PC-9 (cell line): ENCODE results near the gene PEA15. TPM values are rescaled to one million over a fixed set of nuclear protein-coding genes. Genes with fewer than 3 reads are reported as not detected.

Experiments used
- BruUV-seq: library from RNA; stranded (reverse); fragments of 400-500 nt; replicated peaks from 2 replicates; lab custom pipeline; 2021; lab: Mats Ljungman, UMichigan
- CTCF ChIA-PET: fragments of 300-600 bp; sonication (Branson Sonifier 250); formaldehyde crosslinking; loops from one replicate; lab custom pipeline; 2022; ENCODE audit warnings: antibody characterized with exemption; lab: Charles Lee
- POLR2A ChIA-PET: fragments of 300-600 bp; sonication (Branson Sonifier 250); formaldehyde crosslinking; loops from one replicate; lab custom pipeline; 2022; ENCODE audit warnings: antibody characterized with exemption; ENCODE audit not compliant: unreplicated experiment; lab: Charles Lee
- DNase-seq, 2 experiments: peaks; one replicate each; pipeline versions ENCODE4 v3.0.0 to v3.0.0-alpha.2; 2015 to 2022; ENCODE audit warnings: mixed read lengths in 1 of 2
- H2AFZ ChIP-seq: fragments of 200-600 bp; sonication (generic); 2 replicates; pipeline ENCODE4 v1.8.1; 2017; ENCODE audit warnings: antibody characterized with exemption
- H3F3A ChIP-seq: fragments of 200-600 bp; sonication (generic); 2 replicates; pipeline ENCODE4 v1.8.1; 2017; ENCODE audit warnings: antibody characterized with exemption, mild to moderate bottlenecking, low read depth; ENCODE audit not compliant: insufficient read depth
- H3K27ac ChIP-seq: fragments of 200-600 bp; sonication (generic); 2 replicates; pipeline ENCODE4 v1.6.1; 2016; ENCODE audit warnings: mixed run types
- H3K27me3 ChIP-seq: fragments of 200-600 bp; sonication (generic); 2 replicates; pipeline ENCODE4 v1.6.1; 2016; ENCODE audit warnings: low read depth, mixed run types; ENCODE audit not compliant: insufficient read depth
- H3K36me3 ChIP-seq: fragments of 200-600 bp; sonication (generic); 2 replicates; pipeline ENCODE4 v1.6.1; 2016; ENCODE audit warnings: low read depth, mixed run types
- H3K4me1 ChIP-seq: fragments of 200-600 bp; sonication (generic); replicated peaks from 2 replicates; pipeline ENCODE4 v1.6.1; 2016; ENCODE audit warnings: mixed run types; ENCODE audit not compliant: insufficient read depth
- H3K4me2 ChIP-seq: fragments of 200-600 bp; sonication (generic); 2 replicates; pipeline ENCODE4 v1.6.1; 2017; ENCODE audit warnings: mixed run types
- H3K4me3 ChIP-seq: fragments of 200-600 bp; sonication (generic); 2 replicates; pipeline ENCODE4 v1.6.1; 2016; ENCODE audit warnings: mixed run types
- H3K79me2 ChIP-seq: fragments of 200-600 bp; sonication (generic); 2 replicates; pipeline ENCODE4 v1.6.1; 2017; ENCODE audit warnings: low read depth, mixed run types
- H3K9me2 ChIP-seq: fragments of 200-600 bp; sonication (generic); 2 replicates; pipeline ENCODE4 v1.8.1; 2017; ENCODE audit warnings: mild to moderate bottlenecking; ENCODE audit not compliant: insufficient read depth
- H3K9me3 ChIP-seq: fragments of 200-600 bp; sonication (generic); 2 replicates; pipeline ENCODE4 v1.8.1; 2016; ENCODE audit warnings: low read depth; ENCODE audit not compliant: insufficient read depth
- H4K20me1 ChIP-seq: fragments of 200-600 bp; sonication (generic); 2 replicates; pipeline ENCODE4 v1.8.1; 2017; ENCODE audit not compliant: insufficient read depth
- CTCF ChIP-seq: fragments of 200-600 bp; sonication (generic); conservative IDR thresholded peaks from 2 replicates; pipeline ENCODE4 v1.6.1; 2017; ENCODE audit warnings: mixed run types, antibody characterized with exemption, mild to moderate bottlenecking, moderate library complexity
- EZH2 ChIP-seq: fragments of 200-600 bp; sonication (generic); IDR thresholded peaks from 2 replicates; pipeline ENCODE4 v1.8.0; 2017; ENCODE audit warnings: antibody characterized with exemption, low read depth
- intact Hi-C: fragments of 100-400 bp; cut with micrococcal nuclease; formaldehyde crosslinking; loops from one replicate; pipeline ENCODE4 v1.10.0; 2022; ENCODE audit not compliant: unreplicated experiment
- total RNA-seq: library from RNA; stranded (reverse); gene quantifications from 2 replicates; pipeline ENCODE4 v1.2.3, GENCODE V29; 2021

PEA15 gene
- total RNA-seq, 1 experiment from 2014 or later, result 139 TPM

- Histone ChIP-seq H2AFZ (no peak overlapping the region), H3K27ac (no peak overlapping the region), H3K79me2 (no peaks in the 10 kb centered on the region), H3K9me2 (0 out of 2 replicates have a peak, but pooled peaks cover 5% of the 10 kb centered on the region), H3K9me3 (no peaks in the 10 kb centered on the region), H3K4me1 (no peaks in the 10 kb centered on the region), H3K4me2 (no peak overlapping the region), H3K36me3 (peaks cover 31% of the 10 kb centered on the region; the same call in 1 of the 2 replicates), H4K20me1 (no peaks in the 10 kb centered on the region), H3F3A (peaks cover 32% of the 10 kb centered on the region; the same call in 1 of the 2 replicates), H3K4me3 (no peak overlapping the region), H3K27me3 (no peaks in the 10 kb centered on the region)
- POLR2A ChIA-PET, result no interaction called here
- CTCF ChIA-PET, result interaction anchor here (2.2 to 2.8 kb wide), 2 partner anchors 70 to 119 kb away, joined by 8 to 25 read pairs; no protein-coding TSS in a partner anchor
- no TSS peak for BruUV-seq
- no peak for TF ChIP-seq EZH2
- no peak for TF ChIP-seq CTCF
- intact Hi-C loops, result loop anchor here (2.0 kb wide), 1 partner anchor 28 kb away; no protein-coding TSS in a partner anchor
- no peak for DNase-seq
Measured at GRCh38 chr1:160221089-160221488, 15.9 kb downstream of the PEA15 start.

GRCh38 chr1:160222546-160222945 lies 17.4 kb downstream of the PEA15 start:
- intact Hi-C loops, result no loop called here
- peaks cover 27% of the 10 kb centered on the region; the same call in 1 of the 2 replicates for H3K36me3 ChIP-seq
- BruUV-seq, result no TSS peak

DNA sequence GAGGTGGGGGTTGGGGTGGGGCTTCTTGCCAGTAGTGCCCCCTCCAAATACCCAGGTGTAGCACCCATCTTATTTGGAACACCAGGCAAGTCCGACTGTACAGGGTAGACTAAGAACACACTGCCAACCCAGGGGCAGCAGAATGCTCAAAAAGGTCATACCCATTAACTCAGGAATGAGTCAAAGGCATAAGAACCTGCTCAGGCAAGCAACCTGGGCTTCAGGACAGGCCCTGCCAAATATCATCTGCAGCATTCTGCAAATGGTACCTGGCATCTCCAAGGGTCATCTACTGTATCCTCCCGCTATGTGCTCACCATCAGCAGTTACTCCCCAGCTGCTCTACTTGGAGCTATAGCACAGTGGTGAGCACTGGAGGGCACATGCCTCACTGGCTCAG lies 19.4 kb downstream of the PEA15 start:
- H3K36me3 ChIP-seq, result peaks cover 22% of the 10 kb centered on the region; the same call in 1 of the 2 replicates
- H3K27me3 ChIP-seq, result no peaks in the 10 kb centered on the region
- peaks cover 7% of the 10 kb centered on the region; the same call in 1 of the 2 replicates for H3F3A ChIP-seq
- no peaks in the 10 kb centered on the region for H4K20me1 ChIP-seq
- CTCF ChIA-PET, result no interaction called here
- intact Hi-C loops, result no loop called here
- POLR2A ChIA-PET, result no interaction called here
- H3K4me3 ChIP-seq, result no peak overlapping the region
- H3K4me1 ChIP-seq, result no peaks in the 10 kb centered on the region
- no peak overlapping the region for H2AFZ ChIP-seq
- no peak overlapping the region for H3K4me2 ChIP-seq
- H3K9me2 ChIP-seq, result 0 out of 2 replicates have a peak, but pooled peaks cover 5% of the 10 kb centered on the region
- H3K9me3 ChIP-seq, result no peaks in the 10 kb centered on the region
- TF ChIP-seq EZH2, result no peak
- no peak for TF ChIP-seq CTCF
- H3K27ac ChIP-seq, result no peak overlapping the region
- no peaks in the 10 kb centered on the region for H3K79me2 ChIP-seq
- DNase-seq, result no peak
- no TSS peak for BruUV-seq

More at GRCh38 chr1:160222546-160222945, 17.4 kb downstream of the PEA15 start:
- Histone ChIP-seq H3K4me2 (no peak overlapping the region), H3K4me3 (no peak overlapping the region), H3K9me2 (0 out of 2 replicates have a peak, but pooled peaks cover 5% of the 10 kb centered on the region), H4K20me1 (no peaks in the 10 kb centered on the region), H3K27ac (no peak overlapping the region), H3K4me1 (no peaks in the 10 kb centered on the region), H3F3A (peaks cover 22% of the 10 kb centered on the region; the same call in 1 of the 2 replicates), H3K27me3 (no peaks in the 10 kb centered on the region), H3K79me2 (no peaks in the 10 kb centered on the region), H2AFZ (no peak overlapping the region), H3K9me3 (no peaks in the 10 kb centered on the region)
- no peak for DNase-seq
- CTCF ChIA-PET, result no interaction called here
- TF ChIP-seq EZH2, result no peak
- TF ChIP-seq CTCF, result no peak
- POLR2A ChIA-PET, result no interaction called here
